Heart left ventricle (tissue), 13 donors: Measurements from ENCODE around the gene CRADD.

Experiments used
- POLR2A ChIP-seq, 2 donors: fragments of 450-650 bp; IDR thresholded peaks; one replicate each; pipeline ENCODE4 v1.6.1; 2017; ENCODE audit warnings: antibody characterized with exemption in 2 of 2, mild to moderate bottlenecking in 2 of 2, moderate library complexity in 2 of 2
- TF ChIP-seq, protein P1 (sequence below), 12 donors: fragments of 200-600 bp; sonication (generic) in 4 of 12; IDR thresholded peaks; one replicate each; pipeline versions ENCODE4 v1.5.0 to v1.8.0; 2018 to 2022; ENCODE audit warnings: antibody characterized with exemption in 12 of 12, mild to moderate bottlenecking in 5 of 12
- donor health status: ischemic (EF 13 %, LVEDD 7.1; RV severe dilation, severe dysfunction).
- donor health status: DM: no; HTN: yes; CAD: no.
- donor health status: DM: no; HTN: no; CAD: no.
- donor health status: ischemic (EF 25% LVEDD 6.9; RV normal size, moderate dysfunction).
- donor health status: ischemic (EF 25% LVEDD 5.7; RV mildly dilated, moderate dysfunction).
- donor health status: ischemic (EF 35%, LVEDD 5.7; RV mildly dilated, moderate dysfunction).
- donor health status: nonischemic (EF 11% LVEDD 7.7; RV severe dilation, severe dysfunction).
- donor health status: DM: yes; HTN: yes; CAD: no.
- donor health status: PGD.
- donor health status: ischemic (EF 29% LVEDD 5.4; RV normal size, mild dysfunction).
- donor health status: nonischemic (EF 23%, LVEDD 6.1; RV moderate dilation, normal function).

DNA sequence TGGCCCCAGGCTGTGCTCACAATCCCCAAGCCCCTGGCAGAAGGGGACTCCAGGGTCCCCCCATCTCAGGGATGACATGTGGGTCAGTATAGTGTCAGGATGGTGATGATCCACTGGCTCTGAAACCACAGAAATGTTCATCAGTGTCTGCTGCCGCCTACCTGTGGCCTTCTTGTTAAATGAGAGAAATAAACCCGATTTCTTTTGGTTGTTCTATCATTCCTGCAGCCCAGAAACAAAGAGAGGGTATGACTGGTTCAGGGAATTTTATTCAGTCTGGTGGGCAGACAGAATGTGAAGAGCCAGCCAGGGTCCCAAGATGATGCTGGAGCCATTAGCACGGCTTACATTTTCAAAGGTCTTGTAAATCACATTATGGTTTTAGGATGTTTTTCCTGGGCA lies 86.6 kb downstream of the CRADD start:
- TF ChIP-seq, protein P1, sequence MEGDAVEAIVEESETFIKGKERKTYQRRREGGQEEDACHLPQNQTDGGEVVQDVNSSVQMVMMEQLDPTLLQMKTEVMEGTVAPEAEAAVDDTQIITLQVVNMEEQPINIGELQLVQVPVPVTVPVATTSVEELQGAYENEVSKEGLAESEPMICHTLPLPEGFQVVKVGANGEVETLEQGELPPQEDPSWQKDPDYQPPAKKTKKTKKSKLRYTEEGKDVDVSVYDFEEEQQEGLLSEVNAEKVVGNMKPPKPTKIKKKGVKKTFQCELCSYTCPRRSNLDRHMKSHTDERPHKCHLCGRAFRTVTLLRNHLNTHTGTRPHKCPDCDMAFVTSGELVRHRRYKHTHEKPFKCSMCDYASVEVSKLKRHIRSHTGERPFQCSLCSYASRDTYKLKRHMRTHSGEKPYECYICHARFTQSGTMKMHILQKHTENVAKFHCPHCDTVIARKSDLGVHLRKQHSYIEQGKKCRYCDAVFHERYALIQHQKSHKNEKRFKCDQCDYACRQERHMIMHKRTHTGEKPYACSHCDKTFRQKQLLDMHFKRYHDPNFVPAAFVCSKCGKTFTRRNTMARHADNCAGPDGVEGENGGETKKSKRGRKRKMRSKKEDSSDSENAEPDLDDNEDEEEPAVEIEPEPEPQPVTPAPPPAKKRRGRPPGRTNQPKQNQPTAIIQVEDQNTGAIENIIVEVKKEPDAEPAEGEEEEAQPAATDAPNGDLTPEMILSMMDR (IDR thresholded peaks at IDR 0.05): peak in 1 of 12 donors; percentile 9
- TF ChIP-seq POLR2A (IDR thresholded peaks at IDR 0.05): no peak
